HepG2 (cell line): ENCODE measurements around the gene SPAG5. TPM values are rescaled to one million over a fixed set of nuclear protein-coding genes. Genes with fewer than 3 reads are reported as not detected.

ENCODE experiments used
- ATAC-seq: fragments of 200-7000 bp; cut with Tn5 transposase; 3 replicates; pipeline ENCODE4 v1.9.1; 2020; ENCODE audit warnings: mild to moderate bottlenecking, moderate library complexity
- BruUV-seq: library from RNA; stranded (reverse); fragments of 400-500 nt; replicated peaks from 2 replicates; lab custom pipeline; 2021; lab: Mats Ljungman, UMichigan
- CTCF ChIA-PET: fragments of 300-600 bp; formaldehyde crosslinking; extraction: SDS; loops from one replicate; lab custom pipeline; 2021; ENCODE audit warnings: low total read pairs, inconsistent platforms, low intra/inter-chr PET ratio; lab: Yijun Ruan, JAX
- POLR2A ChIA-PET: fragments of 350-600 bp; sonication (Branson Sonifier 250); formaldehyde crosslinking; loops from one replicate; lab custom pipeline; 2020; ENCODE audit warnings: antibody characterized with exemption, inconsistent platforms; lab: Yijun Ruan, JAX
- DNase-seq: peaks from one replicate; pipeline ENCODE4 v3.0.0-alpha.2; 2015; ENCODE audit warnings: low spot score
- FAIRE-seq: peaks from 3 replicates; lab custom pipeline; 2011; peaks lifted over from hg19 to GRCh38; lab: Jason Lieb, UNC
- H2AFZ ChIP-seq: one replicate; pipeline ENCODE4 v1.6.1; 2011; ENCODE audit warnings: low read length, inconsistent platforms
- H3K27ac ChIP-seq: fragments of 300-600 bp; 3 replicates; pipeline ENCODE4 v1.8.0; 2011; ENCODE audit warnings: mixed run types, mild to moderate bottlenecking, mixed read lengths, low read length, inconsistent platforms; ENCODE audit not compliant: insufficient read depth; ENCODE audit errors: extremely low read length
- H3K27me3 ChIP-seq, 2 experiments: fragments of 200-600 bp in 1 of 2; 2 replicates in 1 of 2; 3 replicates in 1 of 2; pipeline versions ENCODE4 v1.6.0 to v1.8.0; 2011; ENCODE audit warnings: low read length in 2 of 2, mild to moderate bottlenecking in 2 of 2, moderate library complexity in 2 of 2, inconsistent platforms in 1 of 2; ENCODE audit not compliant: insufficient read depth in 2 of 2, control insufficient read depth in 1 of 2
- H3K36me3 ChIP-seq, 2 experiments: fragments of 200-600 bp in 1 of 2; replicated peaks in 1 of 2; 2 replicates in 1 of 2; 3 replicates in 1 of 2; pipeline versions ENCODE4 v1.5.1 to v1.8.0; 2011; ENCODE audit warnings: low read length in 2 of 2, inconsistent platforms in 1 of 2; ENCODE audit not compliant: insufficient read depth in 2 of 2, control insufficient read depth in 1 of 2
- H3K4me1 ChIP-seq: 2 replicates; pipeline ENCODE4 v1.5.1; 2012; ENCODE audit warnings: low read length, inconsistent platforms; ENCODE audit not compliant: insufficient read depth
- H3K4me2 ChIP-seq: 2 replicates; pipeline ENCODE4 v1.6.0; 2011; ENCODE audit warnings: low read depth, low read length, inconsistent platforms
- H3K4me3 ChIP-seq, 3 experiments: fragments of 200-600 bp in 1 of 3; sonication (generic), shearing (Covaris generic) in 1 of 3; replicated peaks in 1 of 3; 2 replicates each; pipeline ENCODE4 v1.5.1; 2011 to 2016; ENCODE audit warnings: low read length in 3 of 3, inconsistent platforms in 2 of 3, low read depth in 2 of 3, mild to moderate bottlenecking in 2 of 3, control low read depth in 1 of 3, mixed read lengths in 1 of 3; ENCODE audit not compliant: insufficient read depth in 1 of 3
- H3K79me2 ChIP-seq: one replicate; pipeline ENCODE4 v1.6.1; 2011; ENCODE audit warnings: low read length, inconsistent platforms; ENCODE audit not compliant: insufficient read depth
- H3K9ac ChIP-seq: 2 replicates; pipeline ENCODE4 v1.6.0; 2011; ENCODE audit warnings: mild to moderate bottlenecking, low read depth, low read length, inconsistent platforms; ENCODE audit not compliant: insufficient read depth
- H3K9me3 ChIP-seq: 2 replicates; pipeline ENCODE4 v1.5.1; 2012; ENCODE audit warnings: mild to moderate bottlenecking, low read length
- H4K20me1 ChIP-seq: 2 replicates; pipeline ENCODE4 v1.6.0; 2011; ENCODE audit warnings: inconsistent platforms, mild to moderate bottlenecking, low read length, moderate library complexity; ENCODE audit not compliant: insufficient read depth
- ARHGAP35 ChIP-seq: sonication (generic); formaldehyde crosslinking; IDR thresholded peaks from 2 replicates; pipeline ENCODE4 v1.9.0; 2022; ENCODE audit warnings: mild to moderate bottlenecking, inconsistent platforms, moderate library complexity, missing genetic modification reagents, borderline replicate concordance
- CCDC6 ChIP-seq: sonication (generic); formaldehyde crosslinking; IDR thresholded peaks from 2 replicates; pipeline ENCODE4 v1.8.1; 2022; ENCODE audit warnings: mild to moderate bottlenecking, missing genetic modification reagents, moderate library complexity
- CREBL2 ChIP-seq: sonication (generic); formaldehyde crosslinking; IDR thresholded peaks from 2 replicates; pipeline ENCODE4 v1.8.1; 2023; ENCODE audit warnings: missing genetic modification reagents, mild to moderate bottlenecking, borderline replicate concordance
- NCOA5 ChIP-seq: sonication (generic); formaldehyde crosslinking; IDR thresholded peaks from 2 replicates; pipeline ENCODE4 v1.4.0; 2020; ENCODE audit warnings: missing genetic modification reagents
- NCOR1 ChIP-seq: fragments of 200-600 bp; sonication (generic); IDR thresholded peaks from 2 replicates; pipeline ENCODE4 v1.7.0; 2017; ENCODE audit warnings: antibody characterized with exemption, low read length, borderline replicate concordance
- NFIB ChIP-seq: sonication (generic); formaldehyde crosslinking; IDR thresholded peaks from 2 replicates; pipeline ENCODE4 v1.9.0; 2021; ENCODE audit warnings: missing genetic modification reagents, mild to moderate bottlenecking, borderline replicate concordance
- NONO ChIP-seq, 2 experiments: fragments of 450-650 bp in 1 of 2; sonication (generic) in 1 of 2; formaldehyde crosslinking in 1 of 2; IDR thresholded peaks in 1 of 2; conservative IDR thresholded peaks in 1 of 2; 2 replicates each; pipeline versions ENCODE4 v1.6.1 to v1.8.0; 2017 to 2022; ENCODE audit warnings: mild to moderate bottlenecking in 1 of 2, missing genetic modification reagents in 1 of 2, moderate library complexity in 1 of 2
- PCBP2 ChIP-seq: fragments of 200-400 bp; formaldehyde crosslinking; optimal IDR thresholded peaks from 2 replicates; pipeline ENCODE3; 2018; ENCODE audit warnings: low read length, low read depth; ENCODE audit not compliant: poor library complexity, severe bottlenecking
- PHB2 ChIP-seq: fragments of 450-650 bp; IDR thresholded peaks from 2 replicates; pipeline ENCODE4 v1.6.1; 2018; ENCODE audit not compliant: partially characterized antibody
- SAFB2 ChIP-seq: sonication (generic); formaldehyde crosslinking; IDR thresholded peaks from 2 replicates; pipeline ENCODE4 v1.5.1; 2020; ENCODE audit warnings: missing genetic modification reagents, low read depth, mild to moderate bottlenecking, borderline replicate concordance
- SMAD1 ChIP-seq: sonication (generic); formaldehyde crosslinking; IDR thresholded peaks from 2 replicates; pipeline ENCODE4 v1.4.0; 2020; ENCODE audit warnings: missing genetic modification reagents, low read depth, mild to moderate bottlenecking, borderline replicate concordance
- SOX13 ChIP-seq, 3 experiments: fragments of 450-650 bp in 1 of 3; sonication (generic) in 1 of 3; formaldehyde crosslinking in 1 of 3; IDR thresholded peaks in 2 of 3; conservative IDR thresholded peaks in 1 of 3; 2 replicates each; pipeline versions ENCODE4 v1.5.0 to v1.6.1; 2016 to 2020; ENCODE audit warnings: antibody characterized with exemption in 1 of 3, mild to moderate bottlenecking in 1 of 3, missing compliant biosample characterization in 1 of 3, missing genetic modification reagents in 1 of 3, moderate library complexity in 1 of 3
- ZBTB25 ChIP-seq: IDR thresholded peaks from 2 replicates; pipeline ENCODE4 v1.6.1; 2018; ENCODE audit warnings: missing genetic modification reagents
- ZGPAT ChIP-seq: IDR thresholded peaks from 2 replicates; pipeline ENCODE4 v1.6.1; 2016; ENCODE audit warnings: mild to moderate bottlenecking
- ZNF230 ChIP-seq: sonication (generic); formaldehyde crosslinking; IDR thresholded peaks from 2 replicates; pipeline ENCODE4 v1.4.0; 2020; ENCODE audit warnings: mild to moderate bottlenecking, missing genetic modification reagents
- ZNF512B ChIP-seq: sonication (generic); formaldehyde crosslinking; IDR thresholded peaks from 2 replicates; pipeline ENCODE4 v1.5.1; 2020; ENCODE audit warnings: missing genetic modification reagents, mild to moderate bottlenecking, borderline replicate concordance
- WGBS: methylation state at CpG from one replicate; pipeline ENCODE4 v1.1.6; 2017; ENCODE audit warnings: low lambda C conversion rate; 5-methylcytosine and 5-hydroxymethylcytosine counted together
- in situ Hi-C: cut with HindIII; loops from 2 replicates; pipeline ENCODE4 v1.10.0; 2017; ENCODE audit warnings: low pct_unique_long_range_greater_than_20kb; ENCODE audit not compliant: extremely low pct_ligation_motif_present
- intact Hi-C: fragments of 100-400 bp; cut with micrococcal nuclease; formaldehyde crosslinking; loops from one replicate; pipeline ENCODE4 v1.10.0; 2022; ENCODE audit not compliant: unreplicated experiment
- polyA plus RNA-seq, 8 experiments: library from polyadenylated mRNA; depleted of rRNA in 3 of 8; stranded (reverse) in 7 of 8; unstranded in 1 of 8; fragments of >200 nt; fragmentation: Illumina TruSeq in 4 of 8; extraction: Trizol in 4 of 8; gene quantifications; 2 replicates each; pipeline versions ENCODE4 v1.2.1 to v1.2.3, GENCODE V29; 2011 to 2016; ENCODE audit warnings: low read depth in 4 of 8, missing spikeins in 1 of 8, mixed read lengths in 1 of 8; ENCODE audit not compliant: insufficient read depth in 1 of 8
- total RNA-seq, 5 experiments: library from RNA; depleted of rRNA; stranded (reverse); fragments of >200 nt; fragmentation: Illumina TruSeq; extraction: Trizol; gene quantifications; 2 replicates each; pipeline ENCODE4 v1.2.3, GENCODE V29; 2016; ENCODE audit warnings: low read depth in 1 of 5

Gene SPAG5
- total and polyA plus RNA-seq, 2 of the 13 experiments (the other 11 are each of a cell fraction or from before 2014, with no cell fraction given): 41.4 to 98.0 TPM

GRCh38 chr17:28574526-28574925 is 24.3 kb downstream of the SPAG5 start (continued):
- no peak for TF ChIP-seq PHB2

GRCh38 chr17:28573966-28574480 is 24.8 kb downstream of the SPAG5 start:
- 100% methylated on average over 3 of the region's 6 CpGs for WGBS
- H4K20me1 ChIP-seq: no peaks in the 10 kb centered on the region
- ATAC-seq: no peak
- in situ Hi-C loops: loop anchor here (5.0 kb wide), 1 partner anchor 48 kb away; no protein-coding TSS in a partner anchor
- no peak overlapping the region for H3K4me3 ChIP-seq
- no peak overlapping the region for H3K27ac ChIP-seq
- peaks cover 64% of the 10 kb centered on the region for H3K4me1 ChIP-seq
- H3K9ac ChIP-seq: no peak overlapping the region
- DNase-seq: no peak
- H2AFZ ChIP-seq: no peak overlapping the region
- ChIA-PET POLR2A (no interaction called here), CTCF (no interaction called here)
- H3K9me3 ChIP-seq: no peaks in the 10 kb centered on the region
- intact Hi-C loops: no loop called here
- H3K27me3 ChIP-seq: no peaks in the 10 kb centered on the region
- H3K4me2 ChIP-seq: no peak overlapping the region
- FAIRE-seq: no peak
- BruUV-seq: no TSS peak
- H3K79me2 ChIP-seq: peaks cover 17% of the 10 kb centered on the region
- peaks cover 7 to 16% of the 10 kb centered on the region in 2 experiments for H3K36me3 ChIP-seq
- TF ChIP-seq CCDC6 (CRISPR knock-in tag) (no peak), SAFB2 (CRISPR knock-in tag) (no peak), NCOA5 (CRISPR knock-in tag) (no peak), NONO (IDR thresholded peaks at IDR 0.05) (no peak), NONO (CRISPR knock-in tag; conservative IDR thresholded peaks at IDR 0.05) (no peak), NFIB (no peak), SOX13 (IDR thresholded peaks at IDR 0.05) (no peak), SOX13 (CRISPR knock-in tag; conservative IDR thresholded peaks at IDR 0.05 in 1 of 2, IDR thresholded peaks at IDR 0.05 in 1 of 2) (no peak), ARHGAP35 (CRISPR knock-in tag) (no peak), ZNF512B (CRISPR knock-in tag) (no peak), NCOR1 (no peak), ZNF230 (CRISPR knock-in tag) (no peak), ZBTB25 (no peak), CREBL2 (CRISPR knock-in tag) (no peak), PCBP2 (no peak), ZGPAT (CRISPR knock-in tag) (no peak), SMAD1 (no peak)
